Measurements from ENCODE around the gene ARMS2. TPM values are rescaled to one million over a fixed set of nuclear protein-coding genes. Genes with fewer than 3 reads are reported as not detected.
A peak's percentile ranks its signal among the peaks of the same experiment; 100 is the strongest.

Gene ARMS2
- total RNA-seq, 1 donor from 2014 or later: not detected

DNA sequence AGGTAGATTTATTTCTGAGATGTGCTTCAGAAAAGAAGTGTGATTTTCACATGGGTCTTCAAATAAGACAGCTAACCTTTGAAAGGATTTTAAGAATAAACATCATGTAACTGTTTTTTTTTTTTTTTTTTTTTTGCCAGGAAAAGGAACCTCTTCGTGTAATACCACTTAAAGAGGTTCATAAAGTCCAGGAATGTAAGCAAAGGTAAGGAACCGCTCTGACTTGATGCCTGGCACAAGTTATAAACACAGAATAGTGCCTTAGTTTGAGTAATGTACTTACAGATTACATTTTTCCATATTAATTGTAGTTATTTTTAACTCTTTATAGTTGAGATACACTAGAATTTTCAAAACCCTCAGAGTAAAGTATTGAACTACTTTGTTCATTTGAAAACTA, 30.4 kb upstream of the ARMS2 start:
- Histone ChIP-seq H3K36me3 (peaks cover 22% of the 10 kb centered on the region), H3K27ac (no peak overlapping the region), H3K4me1 (peaks cover 39% of the 10 kb centered on the region), H3K4me3 (no peak overlapping the region), H3K9me3 (no peaks in the 10 kb centered on the region), H3K27me3 (no peaks in the 10 kb centered on the region)
- intact Hi-C loops (cut with DNase I): no loop called here
- ATAC-seq (no peak), DNase-seq (no peak)
- TF ChIP-seq, protein P1, sequence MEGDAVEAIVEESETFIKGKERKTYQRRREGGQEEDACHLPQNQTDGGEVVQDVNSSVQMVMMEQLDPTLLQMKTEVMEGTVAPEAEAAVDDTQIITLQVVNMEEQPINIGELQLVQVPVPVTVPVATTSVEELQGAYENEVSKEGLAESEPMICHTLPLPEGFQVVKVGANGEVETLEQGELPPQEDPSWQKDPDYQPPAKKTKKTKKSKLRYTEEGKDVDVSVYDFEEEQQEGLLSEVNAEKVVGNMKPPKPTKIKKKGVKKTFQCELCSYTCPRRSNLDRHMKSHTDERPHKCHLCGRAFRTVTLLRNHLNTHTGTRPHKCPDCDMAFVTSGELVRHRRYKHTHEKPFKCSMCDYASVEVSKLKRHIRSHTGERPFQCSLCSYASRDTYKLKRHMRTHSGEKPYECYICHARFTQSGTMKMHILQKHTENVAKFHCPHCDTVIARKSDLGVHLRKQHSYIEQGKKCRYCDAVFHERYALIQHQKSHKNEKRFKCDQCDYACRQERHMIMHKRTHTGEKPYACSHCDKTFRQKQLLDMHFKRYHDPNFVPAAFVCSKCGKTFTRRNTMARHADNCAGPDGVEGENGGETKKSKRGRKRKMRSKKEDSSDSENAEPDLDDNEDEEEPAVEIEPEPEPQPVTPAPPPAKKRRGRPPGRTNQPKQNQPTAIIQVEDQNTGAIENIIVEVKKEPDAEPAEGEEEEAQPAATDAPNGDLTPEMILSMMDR (IDR thresholded peaks at IDR 0.05): no peak

DNA sequence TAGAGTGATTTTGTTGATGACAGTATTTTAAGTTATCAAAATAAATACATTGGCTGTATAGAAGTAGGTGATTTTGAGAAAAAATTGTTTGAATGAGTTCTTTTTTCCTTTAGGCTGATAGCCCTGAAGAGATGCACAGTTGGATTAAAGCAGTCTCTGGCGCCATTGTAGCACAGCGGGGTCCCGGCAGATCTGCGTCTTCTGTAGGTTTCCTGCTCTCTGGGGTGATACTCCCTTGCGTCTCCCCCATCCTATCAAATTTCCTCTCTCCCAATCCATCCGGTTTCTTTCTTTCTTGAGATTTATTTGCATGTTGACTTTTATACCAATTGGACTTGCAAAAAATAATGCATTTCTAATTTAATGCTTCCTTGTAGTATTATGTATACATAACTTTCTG, 27.6 kb upstream of the ARMS2 start:
- ATAC-seq (no peak), DNase-seq (no peak)
- H3K9me3 ChIP-seq: no peaks in the 10 kb centered on the region
- H3K36me3 ChIP-seq: peaks cover 25% of the 10 kb centered on the region
- TF ChIP-seq, protein P1 (IDR thresholded peaks at IDR 0.05): no peak
- peaks cover 17% of the 10 kb centered on the region for H3K4me1 ChIP-seq
- H3K27me3 ChIP-seq: no peaks in the 10 kb centered on the region
- intact Hi-C loops (cut with DNase I): no loop called here
- no peak overlapping the region for H3K27ac ChIP-seq
- H3K4me3 ChIP-seq: no peak overlapping the region

DNA sequence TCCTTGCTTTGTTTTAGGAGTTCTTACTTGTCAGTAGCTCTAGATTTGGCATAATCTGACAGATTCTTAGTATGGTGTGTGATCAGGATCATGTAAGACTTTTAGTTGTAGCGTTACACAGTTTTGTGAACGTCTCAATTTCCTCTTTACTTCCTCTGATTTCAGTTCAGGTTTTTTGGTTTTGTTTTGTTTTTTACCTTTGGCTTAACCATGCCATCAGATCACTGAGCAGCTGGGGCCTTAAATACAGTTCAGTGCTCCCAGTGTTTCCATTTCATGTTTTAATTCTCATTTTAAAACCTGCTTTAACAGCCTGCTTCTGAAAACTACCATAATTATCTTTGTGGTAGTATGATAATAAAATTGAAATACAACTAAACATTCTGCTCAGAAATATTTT, 27.2 kb upstream of the ARMS2 start:
- TF ChIP-seq, protein P1 (IDR thresholded peaks at IDR 0.05): no peak
- no peak overlapping the region for H3K4me3 ChIP-seq
- H3K9me3 ChIP-seq: no peaks in the 10 kb centered on the region
- no peaks in the 10 kb centered on the region for H3K27me3 ChIP-seq
- H3K36me3 ChIP-seq: peaks cover 25% of the 10 kb centered on the region
- intact Hi-C loops (cut with DNase I): no loop called here
- ATAC-seq (no peak), DNase-seq (no peak)
- H3K4me1 ChIP-seq: peaks cover 13% of the 10 kb centered on the region
- H3K27ac ChIP-seq: no peak overlapping the region

DNA sequence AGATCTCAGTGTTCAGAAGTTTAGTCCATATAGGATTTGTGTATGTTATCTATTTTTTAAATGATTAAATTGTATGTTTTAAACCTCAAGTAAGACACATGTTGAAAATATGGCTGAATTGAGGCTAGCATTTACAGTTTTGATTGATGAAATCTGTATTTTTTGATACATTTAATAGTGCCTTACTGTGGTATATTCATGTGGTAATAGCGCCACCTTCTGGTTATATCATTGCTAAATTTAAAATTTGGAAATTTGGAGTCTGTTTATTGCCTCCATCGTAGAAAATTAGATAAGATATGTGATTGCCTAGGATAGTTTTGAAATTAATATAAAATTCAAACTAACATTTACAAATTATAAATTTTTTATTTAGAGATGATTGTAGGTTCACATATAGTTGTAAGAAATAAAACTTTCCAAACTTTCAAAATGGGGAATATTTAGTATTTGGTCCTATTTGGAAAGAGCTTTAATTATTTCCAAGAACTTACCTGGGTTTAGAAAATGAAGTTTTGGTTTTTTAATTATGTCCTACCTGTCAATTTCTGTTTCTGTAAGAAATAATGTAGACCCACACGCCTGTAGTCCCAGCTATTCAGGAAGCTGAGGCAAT, 19.1 kb upstream of the ARMS2 start:
- no peak for DNase-seq
- intact Hi-C loops (cut with DNase I): loop anchor here (10.0 kb wide), 2 partner anchors 129 to 141 kb away; partner anchors contain the start of gene DMBT1
- Histone ChIP-seq H3K4me1 (no peaks in the 10 kb centered on the region), H3K27me3 (no peaks in the 10 kb centered on the region), H3K4me3 (no peak overlapping the region), H3K27ac (no peak overlapping the region), H3K9me3 (no peaks in the 10 kb centered on the region), H3K36me3 (peaks cover 6% of the 10 kb centered on the region)
- peak; percentile 57 for ATAC-seq
- TF ChIP-seq, protein P1 (IDR thresholded peaks at IDR 0.05): peak; percentile 65

DNA sequence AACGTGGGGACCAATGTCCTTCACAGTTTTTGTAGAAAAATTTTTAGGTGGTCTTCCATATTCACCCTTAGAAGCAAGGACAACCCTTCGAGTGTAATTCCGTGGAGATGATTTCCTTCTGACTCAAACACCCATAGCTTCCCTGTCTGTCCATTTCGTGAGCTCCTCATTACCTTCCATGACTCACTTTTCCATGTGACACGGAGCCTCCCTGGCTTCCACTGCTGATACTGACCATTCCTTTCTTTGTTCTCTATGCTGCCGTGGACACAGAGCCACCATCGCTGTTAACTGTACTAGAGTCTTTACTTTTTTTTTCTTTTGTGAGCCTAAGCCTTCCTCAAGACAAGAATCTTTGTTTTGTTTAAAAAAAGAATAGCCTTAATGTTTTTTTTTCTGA, 12.5 kb upstream of the ARMS2 start:
- H3K27ac ChIP-seq: no peak overlapping the region
- TF ChIP-seq, protein P1 (IDR thresholded peaks at IDR 0.05): no peak
- H3K9me3 ChIP-seq: no peaks in the 10 kb centered on the region
- intact Hi-C loops (cut with DNase I): no loop called here
- ATAC-seq (no peak), DNase-seq (no peak)
- no peaks in the 10 kb centered on the region for H3K27me3 ChIP-seq
- no peaks in the 10 kb centered on the region for H3K36me3 ChIP-seq
- no peak overlapping the region for H3K4me3 ChIP-seq
- no peaks in the 10 kb centered on the region for H3K4me1 ChIP-seq

DNA sequence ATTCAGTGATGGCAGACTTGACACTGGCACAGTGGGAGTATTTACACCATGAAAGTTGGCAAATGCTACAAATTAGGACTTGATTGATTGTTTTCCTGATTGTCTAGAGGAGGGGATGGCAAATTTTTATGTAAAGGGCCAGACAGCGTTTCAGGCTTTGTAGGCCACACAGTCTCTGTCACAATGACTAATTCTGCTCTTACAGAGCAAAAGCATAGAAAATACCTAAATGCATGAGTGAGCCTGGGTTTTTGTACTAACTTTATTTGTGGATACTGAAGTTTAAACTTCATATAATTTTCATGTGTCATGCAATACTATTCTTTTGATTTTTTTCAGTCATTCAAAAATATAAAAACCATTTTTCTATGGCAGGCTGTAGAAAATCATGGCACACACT, 9.0 kb upstream of the ARMS2 start:
- no peaks in the 10 kb centered on the region for H3K4me1 ChIP-seq
- TF ChIP-seq, protein P1 (IDR thresholded peaks at IDR 0.05): no peak
- no peaks in the 10 kb centered on the region for H3K27me3 ChIP-seq
- H3K4me3 ChIP-seq: no peak overlapping the region
- DNase-seq: no peak
- H3K27ac ChIP-seq: no peak overlapping the region
- no peaks in the 10 kb centered on the region for H3K36me3 ChIP-seq
- intact Hi-C loops (cut with DNase I): no loop called here
- no peak for ATAC-seq
- no peaks in the 10 kb centered on the region for H3K9me3 ChIP-seq
